OCI-LY7 (cell line): ENCODE data around the gene ANGPT4.

Source experiments
- EZH2phosphoT487 ChIP-seq: fragments of 200-600 bp; sonication (generic); IDR thresholded peaks from 2 replicates; pipeline ENCODE4 v1.6.1; 2018; ENCODE audit warnings: low read depth, borderline replicate concordance, mild to moderate bottlenecking, mixed run types, antibody characterized with exemption, low read length, moderate library complexity, mixed read lengths
- TF ChIP-seq, protein P1 (sequence below): fragments of 200-600 bp; sonication (generic); conservative IDR thresholded peaks from 2 replicates; pipeline ENCODE4 v1.5.1; 2014; ENCODE audit warnings: mild to moderate bottlenecking, antibody characterized with exemption, low read length, moderate library complexity, mixed read lengths

DNA sequence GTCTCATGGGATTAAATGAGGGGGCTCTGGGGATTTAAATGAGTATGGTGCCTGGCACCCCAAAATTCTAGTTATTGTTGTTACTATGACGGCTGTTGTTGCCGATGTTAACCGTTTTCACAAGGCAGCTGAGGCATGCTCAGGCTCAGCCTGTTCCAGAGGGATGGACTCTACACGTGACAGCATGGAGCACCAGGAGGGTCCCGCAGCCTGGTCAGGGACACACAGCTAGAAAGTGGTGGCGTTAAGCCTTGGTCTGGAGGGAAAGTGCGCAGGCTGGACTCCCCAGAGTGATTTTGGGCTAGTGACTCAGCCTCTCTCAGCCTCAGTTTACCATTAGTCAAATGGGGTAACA, 75.7 kb downstream of the ANGPT4 start:
- TF ChIP-seq, protein P1, sequence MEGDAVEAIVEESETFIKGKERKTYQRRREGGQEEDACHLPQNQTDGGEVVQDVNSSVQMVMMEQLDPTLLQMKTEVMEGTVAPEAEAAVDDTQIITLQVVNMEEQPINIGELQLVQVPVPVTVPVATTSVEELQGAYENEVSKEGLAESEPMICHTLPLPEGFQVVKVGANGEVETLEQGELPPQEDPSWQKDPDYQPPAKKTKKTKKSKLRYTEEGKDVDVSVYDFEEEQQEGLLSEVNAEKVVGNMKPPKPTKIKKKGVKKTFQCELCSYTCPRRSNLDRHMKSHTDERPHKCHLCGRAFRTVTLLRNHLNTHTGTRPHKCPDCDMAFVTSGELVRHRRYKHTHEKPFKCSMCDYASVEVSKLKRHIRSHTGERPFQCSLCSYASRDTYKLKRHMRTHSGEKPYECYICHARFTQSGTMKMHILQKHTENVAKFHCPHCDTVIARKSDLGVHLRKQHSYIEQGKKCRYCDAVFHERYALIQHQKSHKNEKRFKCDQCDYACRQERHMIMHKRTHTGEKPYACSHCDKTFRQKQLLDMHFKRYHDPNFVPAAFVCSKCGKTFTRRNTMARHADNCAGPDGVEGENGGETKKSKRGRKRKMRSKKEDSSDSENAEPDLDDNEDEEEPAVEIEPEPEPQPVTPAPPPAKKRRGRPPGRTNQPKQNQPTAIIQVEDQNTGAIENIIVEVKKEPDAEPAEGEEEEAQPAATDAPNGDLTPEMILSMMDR: no peak
- TF ChIP-seq EZH2phosphoT487: no peak
